DMS53 (cell line): ENCODE results near the gene PTPN6.
A peak's percentile ranks its signal among the peaks of the same experiment; 100 is the strongest.

Experiments
- DNase-seq: peaks from one replicate; lab custom pipeline; 2025; lab: John Stamatoyannopoulos, UW

Gene PTPN6

DNA sequence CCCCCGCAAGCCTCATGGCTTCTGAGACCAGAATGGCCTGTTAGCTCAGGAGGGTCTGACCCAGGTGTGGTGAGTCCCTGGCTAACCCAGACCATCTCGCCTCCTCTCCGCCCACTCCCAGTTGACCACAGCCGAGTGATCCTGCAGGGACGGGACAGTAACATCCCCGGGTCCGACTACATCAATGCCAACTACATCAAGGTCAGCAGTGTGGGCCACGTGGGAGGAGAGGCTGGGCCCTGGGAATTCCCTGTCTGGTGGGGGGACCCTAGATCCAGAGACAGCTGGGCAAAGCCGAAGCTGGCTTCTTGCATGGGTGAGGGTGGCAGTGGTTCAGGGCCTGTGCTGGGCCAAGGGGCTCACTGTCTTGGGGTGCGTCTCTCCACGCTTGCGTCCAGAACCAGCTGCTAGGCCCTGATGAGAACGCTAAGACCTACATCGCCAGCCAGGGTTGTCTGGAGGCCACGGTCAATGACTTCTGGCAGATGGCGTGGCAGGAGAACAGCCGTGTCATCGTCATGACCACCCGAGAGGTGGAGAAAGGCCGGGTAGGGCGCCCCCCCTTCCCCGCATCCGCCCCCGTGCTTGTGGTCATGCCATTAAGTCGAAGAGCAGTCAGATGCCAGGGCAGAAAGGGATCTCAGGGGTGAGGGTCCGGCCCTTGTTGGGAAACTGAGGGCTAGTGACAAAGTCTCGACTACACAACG is 5.0 kb downstream of the PTPN6 start:
- DNase-seq: no peak

DNA sequence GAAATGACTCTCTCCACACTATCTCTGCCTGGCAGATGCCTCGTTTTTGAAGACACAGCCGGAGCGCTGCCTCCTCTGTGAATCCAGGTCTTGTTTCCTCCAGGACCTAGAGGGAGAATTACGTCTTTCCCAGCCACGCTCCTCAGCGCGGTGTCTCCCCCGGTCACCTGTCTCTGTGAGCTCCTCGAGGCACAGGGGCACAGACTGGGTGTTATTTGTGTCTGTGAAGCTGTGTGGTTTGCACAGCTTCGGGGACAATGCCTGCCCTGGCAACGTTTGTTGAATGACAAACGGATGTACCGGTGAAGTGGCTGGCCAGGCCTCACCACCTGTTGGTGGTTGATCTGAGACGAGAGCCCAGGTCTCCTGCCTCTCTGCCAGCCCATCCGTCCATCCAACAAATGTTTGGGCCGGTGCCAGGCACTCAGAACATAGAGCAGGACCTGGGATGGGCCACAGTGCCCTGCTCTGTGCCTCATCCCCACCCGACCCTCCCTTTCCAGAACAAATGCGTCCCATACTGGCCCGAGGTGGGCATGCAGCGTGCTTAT is 6.1 kb downstream of the PTPN6 start:
- no peak for DNase-seq

DNA sequence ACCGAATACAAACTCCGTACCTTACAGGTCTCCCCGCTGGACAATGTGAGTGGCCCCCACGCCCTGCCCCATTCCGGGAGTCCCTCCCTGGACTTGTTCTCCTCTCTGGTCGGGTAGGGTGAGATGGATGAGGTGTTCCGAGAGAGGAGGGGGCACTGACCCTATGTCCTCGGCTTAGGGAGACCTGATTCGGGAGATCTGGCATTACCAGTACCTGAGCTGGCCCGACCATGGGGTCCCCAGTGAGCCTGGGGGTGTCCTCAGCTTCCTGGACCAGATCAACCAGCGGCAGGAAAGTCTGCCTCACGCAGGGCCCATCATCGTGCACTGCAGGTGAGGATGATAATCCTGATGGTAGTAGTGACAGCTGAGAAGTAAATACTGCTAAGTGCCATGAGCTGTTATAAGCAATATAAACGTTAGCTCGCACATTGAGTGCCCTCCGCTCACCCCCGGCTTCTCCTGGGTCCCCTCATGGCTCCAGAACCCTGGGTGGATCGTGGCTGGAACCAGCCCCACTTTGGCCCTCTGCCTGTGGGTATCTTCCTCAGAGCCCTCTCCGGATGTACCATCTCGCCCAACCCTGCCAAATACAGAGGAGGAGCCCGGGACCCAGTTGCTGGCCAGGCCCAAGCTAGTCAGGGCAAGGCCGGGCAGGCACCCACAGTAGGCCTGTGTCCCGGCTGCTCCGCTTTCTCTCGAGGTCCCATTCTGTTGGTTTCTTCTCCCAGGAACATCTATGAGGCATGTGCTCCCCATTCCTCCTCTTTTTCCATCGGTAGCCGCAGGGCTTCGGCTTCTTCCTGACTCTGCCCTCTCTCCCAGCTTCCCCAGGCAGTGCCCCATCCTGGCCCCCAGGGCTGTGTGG is 6.8 kb downstream of the PTPN6 start:
- no peak for DNase-seq

DNA sequence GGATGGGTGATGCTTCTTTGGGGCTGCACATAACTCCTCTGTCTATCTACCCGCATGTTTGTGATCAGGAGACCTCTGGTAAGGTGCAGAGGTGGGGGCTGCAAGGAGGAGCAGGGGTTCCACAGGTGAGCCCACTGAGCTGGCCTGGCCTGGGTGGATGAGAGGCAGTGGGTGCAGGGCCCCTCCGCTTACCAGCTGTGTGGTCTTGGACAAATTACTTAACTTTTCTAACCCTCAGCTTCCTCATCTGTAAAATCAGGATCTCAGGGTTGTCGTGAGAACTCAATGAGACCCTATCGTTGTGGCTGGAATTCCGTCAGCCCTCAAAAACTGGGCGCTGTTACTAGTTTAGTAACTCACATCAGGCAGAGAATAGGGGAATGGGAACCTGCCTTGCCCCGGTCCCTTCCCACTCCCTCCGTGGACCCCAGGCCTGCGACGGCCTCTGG is 7.5 kb downstream of the PTPN6 start:
- no peak for DNase-seq

DNA sequence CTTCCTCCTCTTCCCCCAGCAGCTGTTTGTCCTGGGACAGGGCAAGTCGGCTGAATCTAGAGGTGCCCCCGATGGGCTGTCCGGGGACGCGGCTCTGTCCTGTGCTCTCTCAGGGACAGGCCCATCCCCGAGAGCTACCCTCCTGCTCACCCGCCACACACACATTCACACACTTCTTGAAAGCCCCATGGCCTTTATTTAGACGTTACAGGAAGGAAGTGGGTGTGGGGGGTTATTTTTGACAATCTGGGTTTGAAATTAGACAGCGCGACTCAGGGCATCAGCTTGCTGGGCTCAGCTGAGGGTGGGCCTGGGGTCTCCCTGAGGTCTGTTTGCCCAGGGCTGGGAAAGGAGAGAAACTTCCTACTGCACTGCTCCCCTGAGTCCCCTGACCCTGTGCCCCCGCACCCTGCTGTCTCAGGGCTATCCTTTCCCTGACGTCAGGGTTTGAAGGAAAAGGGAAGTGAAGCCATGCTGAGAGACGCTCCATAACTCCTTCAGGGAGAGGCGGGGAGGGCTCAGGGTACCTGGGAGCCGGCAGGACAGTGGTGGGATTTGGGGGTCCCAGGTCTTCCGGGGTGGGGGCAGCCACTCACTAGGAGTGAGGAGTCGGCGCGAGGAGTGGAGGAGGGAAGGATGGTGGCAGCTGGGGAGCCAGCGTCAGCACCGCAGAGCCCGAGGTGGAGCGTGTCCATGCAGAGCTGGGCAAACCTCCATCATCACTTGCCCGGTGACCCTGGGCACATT is 8.1 kb downstream of the PTPN6 start:
- DNase-seq: no peak

DNA sequence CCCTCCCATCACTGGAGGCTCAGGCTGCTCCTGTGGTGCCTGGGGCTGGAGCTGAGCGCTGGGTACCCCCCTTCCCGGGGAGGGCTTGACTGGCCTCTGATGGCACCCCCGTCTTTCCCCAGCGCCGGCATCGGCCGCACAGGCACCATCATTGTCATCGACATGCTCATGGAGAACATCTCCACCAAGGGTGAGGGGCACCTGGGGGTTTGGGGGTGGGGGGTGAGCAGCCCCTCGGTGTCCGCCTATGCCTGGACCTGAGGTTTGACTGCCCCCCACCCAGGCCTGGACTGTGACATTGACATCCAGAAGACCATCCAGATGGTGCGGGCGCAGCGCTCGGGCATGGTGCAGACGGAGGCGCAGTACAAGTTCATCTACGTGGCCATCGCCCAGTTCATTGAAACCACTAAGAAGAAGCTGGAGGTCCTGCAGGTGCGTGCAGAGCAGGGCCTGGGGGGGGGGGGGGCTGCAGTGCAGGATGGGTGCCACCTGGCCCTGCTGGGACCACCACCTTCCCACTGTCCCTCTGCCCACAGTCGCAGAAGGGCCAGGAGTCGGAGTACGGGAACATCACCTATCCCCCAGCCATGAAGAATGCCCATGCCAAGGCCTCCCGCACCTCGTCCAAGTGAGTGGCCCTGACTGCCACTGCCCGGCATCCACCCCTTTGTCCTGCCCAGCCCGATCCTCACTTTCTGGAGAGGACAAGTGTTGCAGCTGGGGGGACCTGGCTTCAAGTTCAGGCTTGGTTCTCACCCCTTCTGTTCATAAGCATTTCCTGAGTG is 8.8 kb downstream of the PTPN6 start:
- DNase-seq: no peak

DNA sequence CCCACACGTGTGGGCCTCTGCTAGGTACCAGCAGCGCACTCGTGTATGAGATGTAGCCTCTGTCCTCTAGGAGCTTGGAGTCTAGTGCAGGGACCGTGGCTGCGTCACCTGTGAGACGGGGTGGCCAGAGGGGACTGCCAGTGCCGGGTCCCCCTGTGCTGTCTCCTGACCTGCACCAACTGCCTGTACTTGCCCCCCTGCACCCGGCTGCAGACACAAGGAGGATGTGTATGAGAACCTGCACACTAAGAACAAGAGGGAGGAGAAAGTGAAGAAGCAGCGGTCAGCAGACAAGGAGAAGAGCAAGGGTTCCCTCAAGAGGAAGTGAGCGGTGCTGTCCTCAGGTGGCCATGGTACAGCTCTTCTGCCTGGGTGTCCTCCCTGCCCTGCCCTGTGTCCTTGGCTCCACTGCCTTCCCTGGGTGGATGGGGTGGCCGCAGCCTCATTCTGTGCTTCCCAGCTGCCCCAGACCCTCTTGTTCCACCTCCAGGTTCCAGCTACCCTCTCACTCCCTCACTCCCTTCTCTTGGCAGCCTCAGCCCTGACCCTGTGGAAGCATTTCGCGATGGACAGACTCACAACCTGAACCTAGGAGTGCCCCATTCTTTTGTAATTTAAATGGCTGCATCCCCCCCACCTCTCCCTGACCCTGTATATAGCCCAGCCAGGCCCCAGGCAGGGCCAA is 9.6 kb downstream of the PTPN6 start:
- peak; percentile 77 for DNase-seq

DNA sequence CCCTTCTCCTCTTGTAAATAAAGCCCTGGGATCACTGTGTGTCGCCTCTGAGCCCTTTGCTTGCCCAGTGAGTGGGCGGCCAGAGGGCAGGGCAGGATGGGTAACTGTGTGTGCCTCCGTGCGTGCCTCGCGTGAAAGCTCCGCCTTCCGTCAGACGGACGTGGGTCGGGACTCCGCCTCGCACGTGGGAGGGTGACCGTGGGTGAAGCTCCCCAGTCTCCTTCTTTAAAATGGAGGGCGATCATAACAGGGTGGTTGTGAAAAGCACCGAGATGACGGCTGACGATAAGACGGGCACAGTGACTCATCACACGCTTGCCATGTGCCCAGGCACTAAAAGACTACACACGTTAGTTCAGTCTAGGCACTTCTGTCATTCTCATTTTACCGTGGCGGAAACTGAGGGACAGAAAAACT is 10.1 kb downstream of the PTPN6 start:
- DNase-seq: peak; percentile 94

DNA sequence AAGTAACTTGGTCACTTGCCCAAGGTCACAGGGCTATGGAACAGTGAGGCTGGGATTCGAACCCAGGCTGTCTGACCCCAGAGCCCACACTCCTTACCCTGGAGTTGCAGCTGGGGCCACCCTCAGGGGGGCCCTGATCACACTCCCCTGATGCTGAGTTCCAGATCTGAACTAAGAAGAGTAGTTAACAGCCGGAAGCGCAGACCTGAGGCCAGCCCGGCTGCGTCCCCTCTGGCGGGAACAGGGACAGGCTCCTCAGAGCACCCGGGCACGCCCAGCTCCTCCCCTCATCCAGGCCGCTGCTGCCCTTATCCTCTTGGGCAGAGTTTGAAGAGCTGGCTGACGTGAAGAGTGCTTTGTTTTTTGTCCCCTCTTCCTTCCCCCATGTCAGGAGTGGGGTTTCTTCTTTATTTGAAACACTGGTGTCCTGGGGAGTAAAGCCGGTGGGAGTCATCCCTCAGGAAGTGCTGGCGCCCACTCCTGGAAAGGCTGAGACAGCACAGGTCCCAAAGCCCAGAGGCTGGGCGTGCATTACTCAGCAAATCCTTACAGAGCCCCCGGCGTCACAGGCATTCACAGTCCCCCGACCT is 10.6 kb downstream of the PTPN6 start:
- DNase-seq: peak; percentile 99

DNA sequence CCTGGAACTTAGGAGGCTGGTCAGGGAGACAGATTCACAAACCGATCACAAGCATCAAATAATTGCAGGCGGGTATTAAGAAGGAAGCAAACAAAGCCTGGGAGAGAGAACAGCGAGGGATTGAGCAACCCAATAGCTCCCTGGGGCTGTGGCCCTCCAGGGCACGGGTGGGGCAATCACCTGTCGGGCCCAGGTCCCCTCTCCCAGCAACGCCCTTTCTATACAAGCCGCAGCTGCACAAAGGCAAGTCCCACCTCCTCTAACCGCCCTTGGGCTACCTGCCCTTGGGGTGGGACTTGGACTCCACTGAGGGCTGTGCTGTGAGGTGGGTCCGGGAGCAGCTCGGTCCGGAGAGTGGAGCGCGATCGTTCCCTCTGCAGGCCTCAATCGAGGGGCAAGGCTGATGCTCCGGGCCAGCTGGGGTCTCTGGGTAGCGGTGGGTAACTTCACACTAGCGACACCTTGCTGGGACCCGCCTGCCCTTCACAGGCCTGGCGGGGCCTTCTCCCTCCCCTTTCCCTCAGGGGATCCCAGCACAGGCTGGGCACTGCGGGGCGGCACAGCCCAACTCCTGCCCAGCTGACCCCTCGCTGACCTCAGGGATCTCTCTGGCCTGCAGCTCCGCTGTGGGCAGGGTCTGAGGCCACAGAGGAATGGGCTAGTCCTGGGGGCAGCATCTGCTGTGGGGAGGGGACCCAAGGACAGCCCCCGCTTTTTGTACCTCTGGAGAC is 11.3 kb downstream of the PTPN6 start:
- DNase-seq: peak; percentile 98

DNA sequence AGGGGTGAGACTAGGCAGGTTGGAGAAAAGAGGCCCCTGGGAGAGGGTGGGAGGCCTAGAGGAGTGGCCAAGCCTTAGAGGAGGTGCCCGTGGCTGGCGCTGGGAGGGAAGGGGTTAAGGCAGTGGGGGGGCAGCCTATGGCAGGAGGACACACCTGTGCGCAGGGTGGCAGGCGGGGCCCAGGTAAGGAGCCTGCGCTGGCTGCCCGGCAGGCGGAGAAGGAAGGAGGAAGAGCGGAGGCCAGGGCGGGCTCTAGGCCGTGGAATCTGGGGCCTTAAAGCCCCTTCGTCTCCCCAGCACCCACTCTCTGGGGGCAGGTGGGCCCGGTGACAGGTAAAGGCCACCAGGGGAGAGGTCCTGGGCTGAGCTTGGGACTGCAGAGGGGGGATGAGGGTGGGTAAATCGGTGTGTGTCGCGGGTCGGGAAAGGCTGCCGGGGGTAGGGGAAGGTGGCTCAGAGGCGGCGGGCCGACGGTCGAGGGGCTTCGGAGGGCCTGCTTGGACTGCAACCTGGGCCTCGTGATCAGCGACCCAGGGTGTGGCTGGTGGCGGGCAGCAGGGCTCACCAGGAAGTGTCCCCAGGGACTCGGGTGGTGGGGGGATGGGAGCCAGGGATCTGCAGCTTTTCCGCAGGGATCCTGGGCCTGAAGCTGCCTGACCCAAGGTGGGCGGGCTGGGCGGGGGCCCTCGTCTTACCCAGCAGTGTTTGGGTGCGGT is 12.0 kb downstream of the PTPN6 start:
- DNase-seq: peak; percentile 100

DNA sequence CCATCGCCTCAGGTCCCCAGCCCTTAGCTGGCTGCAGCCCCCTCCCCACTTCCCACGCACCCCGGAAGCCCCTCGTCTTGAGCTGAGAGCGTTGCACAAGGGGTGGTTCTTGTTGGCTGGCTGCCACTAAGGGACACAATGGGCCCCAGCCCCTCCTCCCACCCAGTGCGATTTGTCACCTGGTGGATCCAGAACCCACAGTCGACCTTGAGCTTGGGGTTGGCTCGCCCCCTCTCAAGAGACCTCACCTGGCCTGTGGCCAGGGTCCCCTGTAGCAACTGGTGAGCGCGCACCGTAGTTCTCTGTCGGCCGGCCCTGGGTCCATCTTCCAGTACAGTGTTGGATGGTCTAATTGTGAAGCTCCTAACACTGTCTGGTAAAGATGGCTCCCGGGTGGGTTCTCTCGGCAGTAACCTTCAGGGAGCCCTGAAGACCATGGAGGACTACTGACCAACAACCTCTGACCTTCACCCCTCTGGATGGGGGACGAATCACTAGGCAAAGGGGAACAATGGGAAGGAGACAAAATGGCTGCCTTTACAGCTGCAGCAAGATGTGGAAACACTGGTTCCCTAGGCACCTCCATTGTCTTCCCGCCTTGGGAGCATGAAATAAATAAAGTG is 12.7 kb downstream of the PTPN6 start:
- peak; percentile 86 for DNase-seq

DNA sequence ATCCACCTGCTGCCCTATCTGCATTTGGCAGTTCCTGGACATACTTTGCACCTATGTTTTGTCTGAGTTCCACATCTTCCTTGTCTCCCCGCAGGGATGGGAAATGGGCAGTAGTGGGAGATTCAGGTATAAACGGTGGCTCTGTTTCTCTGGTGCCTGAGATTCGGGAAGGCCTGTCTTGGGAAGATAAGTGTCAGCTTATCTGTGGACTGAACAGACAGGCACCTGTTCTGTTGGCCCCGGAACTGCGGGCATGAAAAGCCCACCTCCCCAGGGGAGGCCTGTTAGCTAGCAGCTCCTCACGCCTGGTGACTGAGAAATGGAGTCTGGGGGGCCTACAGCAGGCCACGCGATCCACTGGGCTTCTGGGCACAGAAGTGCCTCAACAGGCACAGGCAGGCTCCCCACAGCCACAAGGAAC is 13.5 kb downstream of the PTPN6 start:
- peak; percentile 76 for DNase-seq

DNA sequence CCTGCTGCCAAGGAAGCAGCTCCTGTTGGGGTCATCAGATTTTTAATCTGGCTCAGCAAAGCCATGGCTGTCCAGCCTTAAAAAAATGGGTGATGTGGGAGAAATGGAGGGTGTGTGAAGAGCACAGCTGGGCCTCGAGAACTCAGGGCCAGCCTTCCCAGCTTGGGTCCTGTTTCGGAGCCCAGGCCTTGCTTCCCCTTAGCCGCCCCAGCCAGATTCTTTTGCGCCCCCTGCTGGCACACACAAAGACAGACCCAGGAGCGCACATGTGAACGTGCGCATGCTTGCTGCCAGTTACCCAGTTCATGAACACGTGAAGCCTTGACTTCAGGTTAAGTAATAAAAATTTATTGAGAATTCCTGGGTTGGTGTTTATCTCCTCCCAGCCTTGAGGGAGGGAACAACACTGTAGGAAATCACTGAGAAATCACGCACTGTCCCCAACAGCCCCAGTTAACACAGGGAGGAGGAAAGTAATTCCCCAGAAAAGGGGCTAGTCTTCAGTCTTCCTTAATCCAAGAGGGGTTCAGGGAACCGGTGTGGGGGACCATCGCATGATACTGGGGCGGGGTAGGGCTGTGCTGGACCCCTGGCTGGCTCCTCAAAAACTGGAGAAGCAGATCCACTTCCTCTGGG is 14.0 kb downstream of the PTPN6 start:
- peak; percentile 99 for DNase-seq

DNA sequence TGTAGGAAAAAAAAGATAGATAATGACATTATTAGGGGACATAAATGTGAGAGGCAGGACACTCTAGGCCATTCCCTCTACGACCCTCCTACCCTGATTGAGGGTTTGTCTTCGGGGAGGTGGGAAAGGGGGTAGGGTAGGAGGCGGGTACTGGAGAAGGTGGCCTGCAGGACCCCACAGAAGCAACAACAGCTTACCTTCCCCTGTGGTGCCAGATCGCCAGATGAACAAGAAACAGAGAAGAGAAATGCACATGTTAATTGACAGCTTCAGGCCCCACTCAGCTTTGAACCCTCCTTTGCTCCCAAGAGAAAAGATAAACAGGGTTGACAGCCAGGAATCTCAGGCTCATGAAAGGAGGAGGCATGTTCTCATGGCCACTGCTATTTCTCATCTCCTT is 14.6 kb downstream of the PTPN6 start:
- peak; percentile 52 for DNase-seq

DNA sequence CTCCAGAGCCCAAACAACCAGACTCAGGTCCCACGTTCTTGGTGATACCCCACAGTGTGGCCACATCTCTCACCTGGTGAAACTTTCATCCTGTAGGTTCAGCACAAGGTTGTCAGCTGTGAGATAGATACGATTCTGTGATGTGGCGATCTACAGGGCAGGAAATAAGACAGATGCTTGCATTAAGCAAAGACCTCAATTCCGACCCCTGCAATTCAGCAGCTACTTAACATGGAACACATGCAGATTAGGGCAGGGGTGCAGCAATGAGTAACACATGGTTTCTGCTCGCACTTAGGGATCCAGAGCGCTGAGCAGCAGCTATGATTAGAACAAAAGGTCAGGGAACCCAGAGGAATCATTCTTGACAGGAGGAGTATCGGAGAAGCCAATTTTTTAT is 15.2 kb downstream of the PTPN6 start:
- no peak for DNase-seq

DNA sequence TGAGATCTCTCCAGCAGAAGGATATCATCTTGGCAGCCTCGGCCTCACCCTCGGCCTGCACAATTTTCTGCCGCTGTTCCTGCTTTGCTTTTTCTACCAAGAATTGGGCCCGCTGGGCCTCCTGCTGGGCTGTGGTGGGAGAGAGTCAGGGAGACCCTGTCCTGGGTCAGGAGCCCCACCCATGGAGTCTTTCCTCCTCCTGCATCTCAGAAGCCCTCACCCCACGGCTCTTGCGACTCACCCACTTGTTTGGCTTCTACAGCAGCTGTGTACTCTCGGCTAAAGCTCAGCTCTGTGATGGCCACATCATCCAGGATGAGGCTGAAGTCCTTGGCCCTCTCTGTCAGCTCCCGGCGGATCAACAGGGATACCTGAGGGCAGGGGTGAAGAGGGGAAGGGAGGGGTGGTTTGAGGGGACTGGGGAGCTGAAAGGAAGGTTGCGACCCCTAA is 16.5 kb downstream of the PTPN6 start:
- DNase-seq: peak; percentile 60

DNA sequence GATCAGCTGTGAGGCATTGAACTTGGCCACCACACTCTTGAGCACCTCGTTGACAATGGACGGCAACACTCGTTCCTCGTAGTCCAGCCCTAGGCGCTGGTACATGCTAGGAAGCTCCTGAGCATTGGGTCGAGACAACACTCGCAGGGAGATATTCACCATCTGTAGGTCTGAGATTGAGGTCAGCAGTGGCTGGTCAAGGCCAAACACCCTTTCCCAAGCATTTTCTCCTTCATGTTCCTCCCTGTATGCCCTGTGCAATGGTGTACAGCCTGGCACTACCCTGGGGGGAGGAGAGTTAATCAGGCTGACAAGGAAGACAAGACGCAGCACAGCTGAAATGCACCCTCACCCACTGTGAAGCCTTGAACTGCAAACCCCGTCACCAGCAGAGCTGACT is 17.3 kb downstream of the PTPN6 start:
- DNase-seq: no peak
